HT1080 (cell line): ENCODE measurements around the gene SERPINF2. TPM values are rescaled to one million over a fixed set of nuclear protein-coding genes. Genes with fewer than 3 reads are reported as not detected.
"Not testable (repeated sequence)": the region's sequence is repeated elsewhere in the genome, so short reads cannot be mapped to it uniquely, and the experiment has no call there.

Experiments used
- DNase-seq: peaks from one replicate; pipeline ENCODE4 v3.0.0-alpha.2; 2015; ENCODE audit warnings: low read depth
- polyA plus RNA-seq, 2 experiments: library from polyadenylated mRNA; depleted of rRNA; stranded (reverse); fragments of >200 nt; gene quantifications; 2 replicates each; pipeline ENCODE4 v1.2.3, GENCODE V29; 2015
- total RNA-seq: library from RNA; depleted of rRNA; stranded (reverse); fragments of >200 nt; shearing (Covaris generic); gene quantifications from 2 replicates; pipeline ENCODE4 v1.2.3, GENCODE V29; 2014; rRNA removed

SERPINF2 gene
- 2.0 and 2.9 TPM in 2 replicates for total RNA-seq
- polyA plus RNA-seq (2015; cell fraction: cytosol; rRNA removed) = 0.28 and 0.57 TPM in 2 replicates
- 0.12 and 0.41 TPM in 2 replicates for polyA plus RNA-seq (2015; cell fraction: nucleus; rRNA removed)

DNA sequence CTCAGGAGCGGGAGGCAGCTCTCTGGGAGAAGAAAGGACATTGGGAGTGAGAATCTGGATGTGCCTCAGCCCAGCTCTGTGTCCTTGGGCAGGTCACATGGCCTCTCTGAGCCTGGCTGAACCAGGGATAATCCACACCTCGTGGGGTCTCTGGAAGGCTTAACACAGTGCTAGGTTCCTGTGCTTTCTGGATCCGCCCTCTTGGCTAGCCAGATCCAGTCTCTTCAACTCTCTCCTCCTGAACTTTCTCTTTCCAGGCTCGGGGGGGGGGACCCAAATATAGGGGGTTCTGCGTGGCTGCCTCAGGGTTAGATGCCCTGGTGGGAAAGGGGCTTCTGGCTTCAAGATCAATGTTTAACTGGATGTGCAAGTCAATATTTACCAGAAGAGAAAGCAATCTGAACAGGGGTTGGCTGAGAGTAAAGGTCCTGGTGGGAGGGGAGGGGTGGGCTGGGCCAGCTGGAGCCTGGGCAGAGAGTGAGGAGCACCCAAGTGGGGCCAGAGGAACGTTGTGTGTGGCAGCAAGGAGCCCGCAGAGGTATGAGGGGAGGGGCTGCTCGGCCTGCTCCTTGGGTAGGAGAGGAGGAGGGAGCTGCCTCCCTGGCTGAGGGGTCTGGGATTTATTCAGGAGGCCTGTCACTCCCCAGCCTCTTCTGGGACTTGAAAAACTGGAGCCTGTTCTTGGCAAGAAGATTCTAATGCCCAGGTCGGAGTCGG is at the start of gene SERPINF2:
Gene SERPINF2 (plus strand): TSS at position 501 of the 717 bp plus-strand sequence. CDS start 2,125 bp downstream, outside the sequence.
- DNase-seq = no peak

DNA sequence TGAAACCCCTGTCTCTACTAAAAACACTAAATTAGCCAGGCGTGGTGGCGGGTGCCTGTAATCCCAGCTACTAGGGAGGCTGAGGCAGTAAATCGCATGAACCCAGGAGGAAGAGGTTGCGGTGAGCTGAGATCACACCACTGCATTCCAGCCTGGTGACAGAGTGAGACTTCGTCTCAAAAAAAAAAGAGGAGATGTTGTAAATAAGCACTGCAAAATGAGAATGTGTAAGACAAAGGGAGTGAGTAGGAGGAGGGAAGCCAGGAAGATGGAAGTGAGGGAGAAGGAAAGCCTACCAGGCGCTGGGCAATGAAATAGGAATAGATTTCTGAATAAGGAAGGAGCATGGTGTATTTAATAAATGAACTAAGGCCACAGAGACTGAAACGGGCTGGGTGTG is 49.3 kb upstream of the SERPINF2 start:
- peak; percentile 85 for DNase-seq

DNA sequence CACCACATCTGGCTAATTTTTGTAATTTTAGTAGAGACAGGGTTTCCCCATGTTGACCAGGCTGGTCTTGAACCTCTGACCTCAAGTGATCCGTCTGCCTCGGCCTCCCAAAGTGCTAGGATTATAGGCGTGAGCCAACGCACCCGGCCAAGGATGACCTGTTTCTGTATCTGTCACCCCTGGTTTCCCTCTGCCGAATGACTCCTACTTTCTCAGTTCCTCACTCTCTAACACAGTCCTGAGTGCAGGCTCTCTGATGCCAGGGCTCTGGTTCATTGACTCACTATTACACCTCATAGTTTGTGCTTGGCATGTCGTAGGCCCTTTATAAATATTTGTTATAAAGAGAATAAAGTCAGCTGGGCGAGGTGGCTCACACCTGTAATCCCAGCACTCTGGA is 47.3 kb upstream of the SERPINF2 start:
- no peak for DNase-seq

DNA sequence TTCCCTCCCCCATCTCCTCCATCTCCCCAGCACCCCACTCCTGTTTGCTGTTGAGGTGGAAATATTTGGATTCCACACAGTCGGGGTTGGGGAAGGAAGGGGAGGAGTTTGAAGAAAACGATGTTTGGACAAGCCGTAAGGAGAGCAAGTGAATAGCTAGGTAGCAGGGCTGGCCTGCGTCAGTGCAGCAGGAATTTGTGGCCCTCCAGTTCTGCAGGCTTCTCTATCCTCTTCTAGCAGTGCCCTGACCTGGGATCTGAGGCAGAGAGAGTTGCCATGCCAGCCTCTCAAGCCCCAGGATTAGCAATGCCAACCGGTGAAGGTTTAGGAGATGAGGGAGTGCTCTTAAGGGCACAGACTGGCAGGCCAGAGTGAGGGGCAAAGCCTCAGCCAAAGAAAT is 45.0 kb upstream of the SERPINF2 start:
- no peak for DNase-seq

DNA sequence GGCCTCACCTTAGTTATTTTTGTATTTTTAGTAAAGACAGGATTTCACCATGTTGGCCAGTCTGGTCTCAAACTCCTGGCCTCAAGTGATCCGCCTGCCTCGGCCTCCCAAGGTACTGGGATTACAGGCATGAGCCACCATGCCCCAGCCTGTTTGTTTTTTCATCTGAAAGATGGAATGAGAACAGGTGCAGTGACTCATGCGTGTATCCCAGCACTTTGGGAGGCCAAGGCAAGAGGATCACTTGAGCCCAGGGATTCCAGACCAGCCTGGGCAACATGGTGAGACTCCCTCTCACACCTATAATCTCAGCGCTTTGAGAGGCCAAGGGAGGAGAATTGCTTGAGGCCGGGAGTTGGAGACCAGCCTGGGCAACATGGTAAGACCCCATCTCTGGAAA is 42.8 kb upstream of the SERPINF2 start:
- DNase-seq = not testable (repeated sequence)

DNA sequence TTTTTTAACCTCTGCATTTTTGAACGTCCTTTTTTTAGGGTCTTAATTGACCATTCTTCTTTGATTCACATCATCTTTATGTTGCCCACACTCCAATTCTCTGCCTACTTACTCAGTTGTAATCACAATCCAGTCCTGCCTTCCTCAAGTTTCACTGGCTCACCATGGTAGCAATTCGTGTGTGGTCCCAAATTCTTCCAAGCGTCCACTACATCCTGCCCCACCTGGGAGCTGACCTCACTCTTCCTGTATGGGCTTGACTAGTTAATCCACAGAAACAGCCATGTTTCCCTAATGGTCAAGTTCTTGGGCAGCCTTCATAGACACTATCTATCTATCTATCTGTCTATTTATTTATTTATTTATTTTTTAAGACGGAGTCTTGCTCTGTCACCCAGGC is 39.6 kb upstream of the SERPINF2 start:
- peak; percentile 63 for DNase-seq

DNA sequence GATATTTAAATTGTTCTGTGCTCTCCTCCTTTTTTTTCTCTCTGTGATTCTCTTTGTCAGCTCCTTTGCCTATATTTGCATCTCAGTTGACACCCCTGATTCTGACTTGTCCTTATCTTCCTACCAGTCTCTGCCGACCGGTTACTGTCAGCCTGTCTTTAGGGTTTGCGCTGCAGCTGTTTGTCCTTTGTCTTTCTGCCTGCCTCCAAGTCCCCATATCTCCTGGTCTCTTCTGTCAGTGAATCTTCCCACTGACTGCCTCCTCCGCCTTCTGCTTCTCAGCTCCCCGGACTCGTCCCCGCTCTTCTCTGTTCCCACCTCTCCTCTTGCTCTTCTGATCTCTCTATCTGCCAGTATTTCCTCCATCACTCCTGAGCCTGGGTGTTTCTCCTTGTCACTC is 37.7 kb upstream of the SERPINF2 start:
- DNase-seq = no peak

DNA sequence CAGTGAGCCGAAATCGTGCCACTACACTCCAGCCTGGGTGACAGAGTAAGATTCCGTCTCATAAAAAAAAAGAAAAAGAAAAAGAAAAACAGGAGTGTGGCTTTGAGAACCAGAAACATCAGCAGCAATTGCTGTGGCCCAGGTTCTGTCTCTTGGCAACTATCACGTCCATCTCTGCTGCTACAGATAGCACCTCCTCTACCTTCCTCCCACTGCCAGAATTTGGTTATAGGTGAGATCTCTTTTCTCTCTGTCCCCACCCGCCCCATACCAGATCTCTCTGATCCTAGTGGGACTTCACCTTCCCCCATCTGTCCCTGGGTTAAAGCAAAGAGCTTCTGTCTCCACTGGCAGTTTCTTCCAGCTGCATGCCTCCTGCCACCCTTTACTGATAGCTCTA is 35.6 kb upstream of the SERPINF2 start:
- DNase-seq = no peak

DNA sequence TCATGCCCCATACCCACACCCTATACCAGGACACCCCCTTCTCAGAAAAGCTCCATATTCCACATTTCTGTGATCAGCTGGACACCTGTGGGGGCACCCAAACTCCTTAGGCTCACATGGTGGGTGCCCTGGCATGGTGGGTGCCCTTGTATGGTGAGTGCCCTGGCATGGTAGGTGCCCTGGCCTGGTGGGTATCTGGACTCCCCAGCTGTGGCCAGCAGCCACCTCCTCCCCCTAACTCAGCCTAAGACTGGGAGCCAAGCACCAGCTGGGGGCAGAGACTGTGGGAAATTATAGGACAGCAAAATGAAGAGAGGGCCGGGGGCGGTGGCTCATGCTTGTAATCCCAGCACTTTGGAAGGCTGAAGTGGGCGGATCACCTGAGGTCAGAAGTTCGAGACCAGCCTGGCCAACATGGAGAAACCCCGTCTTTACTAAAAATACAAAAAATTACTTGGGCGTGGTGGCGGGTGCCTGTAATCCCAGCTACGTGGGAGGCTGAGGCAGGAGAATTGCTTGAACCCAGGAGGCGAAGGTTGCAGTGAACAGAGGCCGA is 33.8 kb upstream of the SERPINF2 start:
- DNase-seq = not testable (repeated sequence)

DNA sequence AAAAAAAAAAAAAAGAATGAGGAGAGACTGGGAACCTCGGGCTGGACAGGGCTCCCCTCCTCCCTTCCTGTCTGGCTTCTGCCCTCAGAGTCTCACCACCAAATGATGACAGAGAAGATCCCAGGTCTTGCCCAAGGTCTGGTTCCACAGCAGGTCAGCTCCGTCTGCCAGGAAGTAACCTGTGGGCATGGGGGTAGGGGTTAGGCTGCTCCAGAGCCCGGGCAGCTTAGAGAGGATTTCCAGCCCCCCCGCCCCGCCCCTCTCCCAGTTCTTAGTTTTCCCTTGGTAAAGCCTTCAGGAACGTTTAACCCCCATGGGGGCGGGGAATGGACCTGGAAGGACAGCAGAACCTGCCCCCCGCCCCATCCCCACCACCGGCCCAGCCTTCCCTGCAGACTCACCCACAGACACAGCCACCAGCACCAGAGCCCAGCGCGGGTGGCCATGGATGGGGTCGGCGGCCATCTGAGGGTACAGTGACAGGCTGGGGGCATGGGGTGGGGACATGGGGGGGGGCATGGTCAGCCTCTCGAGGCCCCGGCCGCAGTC is 33.2 kb upstream of the SERPINF2 start:
- no peak for DNase-seq

DNA sequence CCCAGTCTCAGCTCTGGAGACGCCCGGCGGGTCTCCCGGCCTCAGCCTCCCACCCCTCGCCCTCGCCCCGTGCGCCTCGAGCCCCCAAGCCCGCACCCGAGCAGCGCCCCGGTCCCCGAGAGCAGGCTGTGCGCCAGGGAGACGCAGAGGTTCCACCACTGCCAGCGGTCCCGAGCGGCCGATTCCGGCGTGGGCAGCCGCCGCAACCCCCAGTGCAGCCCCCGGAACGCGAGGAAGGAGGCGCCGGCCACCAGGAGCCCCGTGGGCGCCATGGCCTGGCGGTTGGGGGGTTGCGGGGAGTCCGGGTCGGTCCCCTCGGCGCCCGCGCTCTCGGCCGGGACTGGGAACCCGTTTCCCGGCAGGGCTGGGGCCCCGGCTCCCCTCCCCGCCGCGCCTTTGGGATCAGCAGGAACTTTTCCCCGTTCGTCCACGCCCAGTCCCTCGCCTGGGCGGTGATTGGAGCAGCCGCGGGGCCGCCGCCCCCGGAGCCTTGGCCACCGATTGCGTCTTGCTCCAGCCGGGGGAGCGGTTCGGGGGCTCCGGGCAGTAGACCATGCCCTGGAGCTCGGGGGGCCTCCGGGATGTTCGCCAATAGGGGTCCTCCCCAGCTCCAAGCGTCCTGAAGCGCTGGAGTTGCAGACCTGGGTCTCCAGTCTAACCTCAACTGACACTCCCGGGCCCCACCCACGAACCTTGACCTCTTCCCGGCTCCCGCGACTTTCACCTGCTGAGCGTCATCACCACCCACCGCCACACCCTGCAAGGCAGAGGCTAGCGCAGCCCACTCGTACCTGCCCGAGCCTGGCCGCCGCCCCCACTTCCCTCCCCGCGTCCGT is 32.5 kb upstream of the SERPINF2 start, which contains the start of gene TLCD2:
Gene TLCD2 (minus strand): TSS at position 407 of the 836 bp plus-strand sequence. CDS start 135 bp downstream, at position 272.
- peak; percentile 46 for DNase-seq

DNA sequence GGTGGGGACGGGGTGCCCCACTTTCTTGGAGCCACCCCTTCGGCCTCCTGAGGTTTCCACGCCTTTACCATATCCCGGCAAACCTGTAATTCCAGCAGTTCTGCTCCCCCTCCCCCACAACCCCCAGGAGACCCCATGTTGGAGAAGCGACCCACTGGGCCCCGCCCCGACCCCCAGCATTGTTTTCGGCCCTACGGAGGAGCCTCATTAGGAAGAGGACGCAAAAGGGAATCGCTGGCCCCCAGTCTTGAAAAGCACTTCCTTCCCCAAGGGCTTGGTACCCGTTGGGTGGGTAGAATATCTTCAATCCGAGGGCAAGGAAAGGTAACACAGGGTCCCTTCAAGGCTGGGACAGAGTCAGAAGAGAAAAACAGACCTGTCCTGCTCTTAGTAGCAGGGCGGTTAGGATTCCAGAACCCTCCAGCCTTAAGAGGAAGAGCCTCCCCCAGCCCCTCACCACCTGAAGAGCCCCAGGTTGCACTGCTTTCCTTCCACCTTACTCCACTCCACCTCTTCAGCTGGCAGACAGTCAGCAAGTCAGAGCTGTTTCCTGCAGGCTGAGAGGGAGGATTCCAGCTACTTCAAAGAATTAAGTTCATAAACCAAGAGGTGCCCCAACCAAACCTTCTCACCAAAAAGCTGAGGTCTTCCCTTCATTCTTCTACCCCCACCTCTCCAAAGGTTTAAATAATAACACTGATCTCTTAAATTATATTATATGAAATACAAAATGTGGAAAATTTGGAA is 31.7 kb upstream of the SERPINF2 start:
- DNase-seq = no peak

DNA sequence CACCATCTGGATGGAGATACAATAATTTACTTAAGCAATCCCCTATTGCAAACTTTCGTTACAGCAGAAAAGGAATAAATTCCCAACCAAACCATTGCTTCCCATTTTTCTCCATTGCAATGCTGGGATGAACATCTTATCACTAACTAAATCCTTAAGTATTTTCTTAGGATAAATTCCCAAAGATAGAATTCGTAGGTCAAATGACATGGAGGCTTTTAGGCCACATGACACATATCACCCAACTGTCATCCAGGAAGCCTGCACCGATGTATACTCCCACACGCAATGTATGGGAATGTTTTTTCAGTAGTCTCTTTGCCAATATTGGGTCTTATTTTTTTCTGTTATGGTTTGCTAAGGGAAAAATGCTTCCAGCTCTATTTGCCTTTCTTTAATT is 30.9 kb upstream of the SERPINF2 start:
- no peak for DNase-seq

DNA sequence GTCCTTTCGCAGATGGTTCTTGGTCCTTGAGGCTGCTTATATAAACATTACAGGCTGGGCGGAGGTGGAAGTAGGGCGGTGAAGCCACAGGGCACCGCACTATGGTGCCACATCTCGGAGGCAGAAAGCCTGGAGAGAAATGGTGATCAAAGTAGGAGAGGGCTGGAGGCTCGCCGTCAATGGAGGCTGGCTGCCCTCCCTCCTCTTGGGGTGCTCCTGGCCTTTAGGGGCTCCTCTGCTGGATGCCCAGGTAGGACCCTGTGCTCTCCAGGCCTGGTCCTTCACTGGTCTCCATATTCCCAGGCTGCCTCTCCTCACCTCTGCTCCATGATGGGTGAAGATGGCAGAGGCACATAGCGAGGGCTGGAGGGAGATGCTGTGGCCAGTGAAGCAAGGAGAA is 30.4 kb upstream of the SERPINF2 start:
- no peak for DNase-seq

DNA sequence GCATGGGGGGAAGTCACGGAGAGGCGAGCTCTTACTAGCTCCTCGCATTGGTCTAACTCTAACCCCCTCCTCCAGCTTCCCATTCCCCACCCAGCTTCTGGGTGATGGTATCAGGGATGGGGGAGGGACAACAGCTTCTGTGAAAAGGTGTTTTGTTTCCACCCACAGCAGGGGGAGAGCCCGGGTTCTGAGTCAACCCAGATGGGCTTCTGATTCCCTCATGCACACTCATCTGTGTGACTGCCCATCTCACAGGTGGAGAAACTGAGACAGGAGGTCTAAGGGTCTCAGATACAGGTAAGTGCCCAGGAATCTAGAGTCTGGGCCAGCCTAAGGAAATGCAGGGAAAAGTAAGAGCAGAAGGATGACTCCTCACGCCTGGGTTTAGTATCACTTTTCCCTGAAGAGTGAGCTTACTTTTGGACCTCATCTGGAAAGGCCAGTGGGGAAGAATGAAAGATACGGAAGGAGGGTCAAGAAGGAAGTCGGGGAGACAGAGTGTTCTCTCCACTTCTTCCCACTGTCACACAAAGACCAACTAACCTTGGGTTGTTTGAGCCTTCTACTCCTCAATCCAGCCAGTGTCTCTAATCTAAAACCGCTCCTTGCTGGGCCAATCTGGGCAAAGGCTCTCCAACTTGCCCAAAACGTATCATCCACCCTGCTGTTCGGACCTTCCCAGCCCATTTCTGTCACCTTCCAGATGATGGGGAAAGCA is 29.4 kb upstream of the SERPINF2 start:
- no peak for DNase-seq

DNA sequence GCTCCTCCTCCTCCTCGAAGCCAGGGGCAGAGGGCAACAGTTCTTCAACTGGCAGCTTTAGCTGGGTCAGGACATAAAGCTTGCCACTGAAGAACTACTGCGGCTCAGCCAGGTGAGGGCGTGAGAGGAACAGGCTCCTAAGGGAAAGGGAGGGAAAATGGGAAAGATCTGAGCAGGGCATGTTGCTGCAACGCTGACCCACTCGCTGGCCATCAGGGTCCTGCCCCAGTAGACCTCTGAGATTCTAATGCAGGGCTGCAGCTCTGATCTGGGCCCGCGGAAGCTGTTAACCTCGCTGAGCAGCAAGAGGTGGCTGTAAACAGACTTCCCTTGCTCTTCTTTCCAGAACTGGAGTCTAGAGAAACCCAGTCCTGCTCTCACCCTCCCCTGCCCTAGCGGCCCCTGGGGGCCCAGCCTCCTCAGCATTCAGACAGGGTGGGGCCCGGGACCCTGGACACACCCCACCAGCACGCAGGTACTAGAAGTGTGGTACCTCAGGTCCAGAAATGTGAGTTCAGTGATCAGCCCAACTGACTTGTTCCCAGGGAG is 28.7 kb upstream of the SERPINF2 start:
- DNase-seq = peak; percentile 63

DNA sequence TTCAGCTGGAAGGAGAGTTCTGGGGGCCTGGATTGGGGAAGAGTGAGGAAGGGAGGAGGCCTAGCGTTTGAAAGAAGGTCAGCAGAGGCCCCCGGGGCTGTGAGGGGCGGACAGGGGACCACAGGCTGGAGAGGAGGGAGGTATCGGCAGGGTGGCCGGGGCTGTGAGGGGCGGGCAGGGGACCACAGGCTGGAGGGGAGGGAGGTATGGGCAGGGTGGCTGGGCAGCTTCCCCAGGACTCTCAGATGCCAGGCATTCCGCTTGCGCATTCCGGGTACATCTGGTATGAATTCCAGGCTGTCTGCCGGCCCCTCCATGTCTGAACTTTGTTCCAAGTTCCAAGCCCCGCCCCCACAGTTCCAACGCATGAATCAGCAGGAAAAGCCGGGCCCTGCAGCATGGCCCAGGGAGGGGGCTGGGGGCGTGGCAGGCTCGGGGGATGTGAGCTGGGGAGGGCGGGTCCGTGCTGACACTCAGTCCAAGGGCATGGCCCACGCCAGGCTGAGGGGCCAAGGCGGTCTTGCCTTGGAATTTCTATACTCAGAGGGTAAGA is 28.2 kb upstream of the SERPINF2 start:
- DNase-seq = peak; percentile 91

DNA sequence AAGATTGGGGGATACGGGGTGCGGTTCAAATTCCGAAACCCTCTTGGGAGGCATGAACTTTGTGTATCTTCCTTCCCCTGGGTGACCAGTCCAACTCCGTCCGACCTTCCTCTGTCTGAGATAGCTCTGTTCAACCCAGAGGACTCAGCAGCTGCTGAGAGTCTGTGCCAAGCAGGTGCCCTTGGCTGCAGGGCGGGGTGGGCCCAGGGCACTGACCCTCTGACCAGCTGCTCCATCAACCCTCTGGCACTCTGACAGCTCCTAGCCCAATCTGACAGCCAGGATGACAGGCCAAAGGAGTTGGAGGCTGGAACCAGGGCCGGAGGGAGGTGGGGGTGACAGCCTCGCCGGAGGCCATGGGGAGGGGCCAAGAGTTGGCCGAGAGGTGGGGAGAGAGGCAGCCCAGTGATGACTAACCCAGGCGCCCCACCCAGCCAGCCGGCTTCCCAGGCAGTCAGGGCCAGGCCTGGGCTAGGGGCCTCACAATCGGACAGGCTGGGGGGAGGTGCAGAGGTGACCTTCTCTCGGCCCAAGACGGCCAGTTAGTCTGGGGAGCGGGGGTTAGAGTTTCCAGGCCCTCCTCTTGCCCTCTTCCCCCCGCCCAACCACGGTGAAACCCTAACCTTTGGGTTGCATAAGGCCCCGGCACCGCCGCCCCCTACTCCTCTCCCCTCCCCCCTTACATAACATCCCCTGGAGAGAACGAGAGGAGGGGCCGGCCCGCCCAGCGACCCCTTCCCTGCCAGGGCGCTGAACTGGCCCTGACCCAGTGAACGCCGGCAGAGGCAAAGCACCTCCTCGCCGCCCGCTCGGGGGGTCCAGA is 27.5 kb upstream of the SERPINF2 start:
- peak; percentile 94 for DNase-seq

DNA sequence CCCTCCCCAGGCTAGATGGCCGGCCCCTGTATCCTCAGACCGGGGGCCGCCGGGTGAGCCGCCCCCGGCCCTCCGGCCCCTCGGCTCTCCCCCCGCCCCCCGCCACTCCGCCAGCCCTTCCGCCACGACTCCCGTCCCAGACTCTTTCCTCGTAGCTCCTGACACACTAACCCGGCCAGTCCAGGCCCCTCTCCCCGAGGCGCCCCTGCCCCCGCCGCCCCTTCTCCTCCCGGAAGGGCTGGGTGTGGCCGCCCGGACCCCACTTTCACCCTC is 26.9 kb upstream of the SERPINF2 start:
- DNase-seq = no peak
